HG02623 (cell line): ENCODE measurements around the gene MAP3K4.

Source experiments
- ATAC-seq: cut with Tn5 transposase; IDR thresholded peaks from one replicate; pipeline ENCODE4 v1.9.1; 2021; ENCODE audit warnings: moderate library complexity; ENCODE audit not compliant: unreplicated experiment

The MAP3K4 gene

DNA sequence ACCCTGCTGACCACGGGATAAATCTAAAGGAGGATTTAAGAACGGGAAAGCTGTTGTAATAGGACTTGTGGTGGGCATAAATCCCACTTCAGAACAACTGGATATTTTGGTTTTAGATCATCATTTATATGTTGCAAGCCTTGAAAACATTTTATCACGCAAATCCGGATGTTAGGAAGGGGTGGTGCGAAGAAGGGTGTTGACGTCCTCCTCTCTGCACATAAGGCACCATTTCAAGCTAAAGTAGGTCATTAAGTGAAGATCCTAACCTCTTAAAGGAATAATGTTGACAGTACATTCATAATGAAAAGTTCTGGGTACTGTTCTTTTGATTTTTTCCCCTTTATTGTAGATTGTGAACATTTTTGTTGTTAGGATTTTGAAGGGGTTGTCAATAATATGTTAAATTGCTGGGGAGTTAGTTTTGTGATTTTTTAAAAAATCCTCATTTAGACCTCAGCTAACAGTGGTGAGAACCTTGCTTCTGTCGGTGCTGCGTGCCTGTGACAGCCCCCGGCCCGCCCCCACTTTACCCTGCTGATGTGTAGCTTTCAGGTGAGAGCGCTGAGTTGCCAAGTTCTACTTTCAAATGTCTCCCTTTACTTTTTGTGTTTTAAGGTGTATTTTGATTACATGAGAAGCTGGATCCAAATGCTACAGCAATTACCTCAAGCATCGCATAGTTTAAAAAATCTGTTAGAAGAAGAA is 88.8 kb downstream of the MAP3K4 start:
- ATAC-seq = no peak

DNA sequence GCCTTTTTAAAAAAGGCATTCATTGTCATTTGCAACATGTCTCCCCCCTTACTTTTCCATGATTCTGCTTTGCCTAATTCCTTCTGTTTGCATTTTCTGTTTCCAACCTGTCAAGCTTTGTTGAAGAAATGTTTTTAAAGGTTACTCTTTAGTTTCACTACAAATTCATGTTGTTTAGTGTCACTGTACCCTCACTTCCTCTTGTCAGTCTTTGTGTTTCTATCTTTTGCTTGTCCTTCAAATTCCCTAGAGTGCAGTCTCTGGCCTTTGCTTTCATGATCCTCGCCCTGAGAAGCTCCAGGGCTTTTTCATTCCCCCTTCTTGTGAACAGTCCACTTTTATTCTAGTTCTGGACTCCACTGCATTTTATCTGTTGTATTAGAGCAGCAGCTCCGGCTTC is 90.6 kb downstream of the MAP3K4 start:
- no peak for ATAC-seq

DNA sequence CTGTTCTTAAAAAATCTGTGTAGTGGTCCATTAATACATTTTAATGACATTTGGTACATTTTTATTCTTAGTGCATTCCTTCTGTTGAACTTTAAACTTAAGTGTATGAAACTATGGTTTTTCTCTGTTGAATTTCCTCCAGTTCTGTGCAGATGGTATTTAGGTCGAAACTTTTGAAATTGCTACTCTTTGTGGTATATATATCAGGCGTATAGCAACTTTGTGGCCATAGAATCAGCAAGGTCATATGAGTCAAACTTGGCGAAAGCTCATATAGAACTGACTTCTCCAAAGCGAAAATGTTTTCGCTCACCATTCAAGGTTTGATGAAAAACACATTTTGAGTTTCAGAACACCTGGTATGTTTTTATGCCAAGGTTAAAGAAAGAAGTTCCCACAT is 93.7 kb downstream of the MAP3K4 start:
- ATAC-seq = no peak

DNA sequence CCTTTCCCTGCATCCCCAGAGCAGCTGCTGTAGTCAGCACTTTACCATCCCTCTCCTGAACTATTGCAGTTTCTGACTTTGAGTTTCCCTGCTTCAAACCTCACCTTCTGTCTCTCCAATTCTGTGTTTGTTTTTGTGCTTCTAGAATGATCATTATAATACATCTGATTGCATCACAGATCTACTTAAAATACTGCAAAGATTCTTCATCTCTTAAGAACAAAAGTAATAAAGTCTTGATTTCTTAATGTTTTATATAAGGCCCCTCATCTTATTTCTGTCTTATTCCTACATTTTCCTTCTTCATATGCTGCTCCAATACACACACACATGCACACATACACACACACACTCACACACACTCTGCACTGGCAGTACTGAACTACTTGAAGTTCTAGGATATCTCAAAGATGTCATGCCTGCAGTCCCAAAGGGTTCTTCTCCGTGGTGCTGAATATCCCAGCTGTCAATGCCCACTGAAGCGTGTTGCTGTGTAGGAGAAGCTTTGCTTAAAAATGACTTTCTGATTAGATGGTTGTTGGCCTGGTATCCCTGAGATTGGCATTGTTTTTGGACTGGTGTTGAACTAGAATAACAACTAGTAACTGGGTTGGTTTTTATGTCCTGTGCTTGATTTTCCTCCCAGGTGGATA is 97.2 kb downstream of the MAP3K4 start:
- ATAC-seq = no peak

DNA sequence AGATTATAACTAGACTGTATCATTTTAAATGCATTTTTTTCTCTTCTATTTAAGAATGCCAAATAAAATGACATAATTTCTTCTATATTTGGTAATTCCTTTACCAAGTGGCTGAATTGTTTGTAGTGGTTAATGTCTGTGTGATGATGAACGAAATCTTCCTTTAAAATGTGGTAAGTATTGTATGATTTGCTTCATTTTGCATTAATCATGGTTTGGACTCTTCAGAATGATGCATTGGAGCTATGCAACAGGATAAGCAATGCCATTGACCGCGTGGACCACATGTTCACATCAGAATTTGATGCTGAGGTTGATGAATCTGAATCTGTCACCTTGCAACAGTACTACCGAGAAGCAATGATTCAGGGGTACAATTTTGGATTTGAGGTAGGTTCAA is 99.6 kb downstream of the MAP3K4 start:
- no peak for ATAC-seq

DNA sequence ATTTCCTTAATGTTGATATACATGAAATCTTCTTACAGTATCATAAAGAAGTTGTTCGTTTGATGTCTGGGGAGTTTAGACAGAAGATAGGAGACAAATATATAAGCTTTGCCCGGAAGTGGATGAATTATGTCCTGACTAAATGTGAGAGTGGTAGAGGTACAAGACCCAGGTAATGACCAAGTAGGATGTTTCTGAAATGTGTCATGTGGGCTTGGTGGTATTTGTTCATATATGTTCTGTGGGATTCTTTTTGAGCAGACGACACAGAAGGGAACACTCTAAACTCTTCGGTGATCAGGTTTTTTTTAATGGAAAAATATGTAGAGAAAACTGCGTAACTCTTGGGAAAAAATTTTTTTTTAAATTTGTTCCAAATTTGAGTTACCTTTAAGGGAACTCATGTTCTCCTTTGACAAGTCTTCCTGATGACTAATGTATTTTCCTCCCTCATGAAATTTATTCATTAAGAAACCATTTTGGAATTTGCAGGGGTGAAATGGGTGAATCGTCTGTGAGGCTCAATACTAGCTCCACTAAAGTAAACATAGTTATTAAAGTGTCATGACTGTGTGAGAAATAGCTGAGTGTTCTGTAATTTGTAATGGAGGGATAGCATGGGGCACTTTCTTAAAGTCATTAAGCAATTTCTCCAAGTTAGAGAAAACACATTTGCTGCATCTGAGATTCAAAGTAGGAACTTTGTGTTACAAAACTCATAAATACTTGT is 100.6 kb downstream of the MAP3K4 start:
- ATAC-seq = no peak

DNA sequence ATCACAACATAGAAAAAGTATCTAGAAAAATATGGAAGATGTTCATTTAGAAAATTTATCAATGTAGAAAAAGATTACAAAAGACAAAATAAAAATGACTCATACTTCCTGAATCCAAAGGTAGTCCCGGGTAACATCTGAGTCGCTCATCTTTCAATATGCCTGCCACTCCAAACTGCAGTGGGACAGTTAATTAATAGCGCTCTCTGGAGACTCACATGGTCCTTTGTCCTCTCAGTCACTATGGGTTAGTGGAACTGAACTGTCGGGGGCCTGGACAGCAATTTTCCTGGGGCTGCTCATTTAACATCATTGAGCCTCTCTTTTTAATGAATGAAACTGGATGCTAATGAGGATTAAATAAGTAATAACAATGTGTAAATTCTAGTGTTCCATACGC is 103.4 kb downstream of the MAP3K4 start:
- ATAC-seq = no peak

DNA sequence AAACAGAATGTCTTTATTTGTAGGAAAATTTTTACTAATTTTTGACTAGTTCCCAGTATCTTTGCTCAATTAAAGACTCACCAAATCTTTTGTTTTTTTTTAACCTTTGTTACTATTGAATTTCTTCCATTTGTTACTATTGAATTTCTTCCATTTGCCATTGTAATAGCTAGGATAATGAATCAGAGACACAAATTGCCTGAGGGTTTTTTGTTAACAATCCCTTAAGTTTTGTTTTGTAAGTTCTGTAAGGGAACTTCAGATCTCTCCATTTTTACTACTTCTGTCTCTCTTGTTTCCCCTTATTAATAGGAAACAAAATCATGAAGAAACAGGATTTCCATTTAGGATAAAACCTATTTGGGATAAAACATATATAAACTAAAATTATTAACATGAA is 104.3 kb downstream of the MAP3K4 start:
- no peak for ATAC-seq

DNA sequence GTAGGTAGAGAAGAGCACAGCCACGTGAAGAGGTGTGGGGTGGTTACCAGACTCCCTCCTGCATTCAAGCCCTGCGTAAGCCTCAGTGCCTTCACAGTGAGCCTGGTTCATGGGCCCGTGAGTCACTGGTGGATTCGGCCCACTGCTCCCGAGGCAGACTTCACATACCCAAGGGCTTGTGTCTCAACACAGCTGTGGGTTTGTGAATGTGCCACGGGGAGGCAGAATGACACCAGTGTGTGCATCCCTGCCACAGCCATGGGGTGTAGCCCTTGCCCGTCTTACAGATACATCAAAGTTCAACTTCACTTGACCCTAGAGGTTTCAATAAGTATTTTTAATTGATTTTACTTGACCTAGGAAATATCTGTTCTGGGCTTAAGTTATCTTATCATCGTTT is 108.5 kb downstream of the MAP3K4 start:
- no peak for ATAC-seq

DNA sequence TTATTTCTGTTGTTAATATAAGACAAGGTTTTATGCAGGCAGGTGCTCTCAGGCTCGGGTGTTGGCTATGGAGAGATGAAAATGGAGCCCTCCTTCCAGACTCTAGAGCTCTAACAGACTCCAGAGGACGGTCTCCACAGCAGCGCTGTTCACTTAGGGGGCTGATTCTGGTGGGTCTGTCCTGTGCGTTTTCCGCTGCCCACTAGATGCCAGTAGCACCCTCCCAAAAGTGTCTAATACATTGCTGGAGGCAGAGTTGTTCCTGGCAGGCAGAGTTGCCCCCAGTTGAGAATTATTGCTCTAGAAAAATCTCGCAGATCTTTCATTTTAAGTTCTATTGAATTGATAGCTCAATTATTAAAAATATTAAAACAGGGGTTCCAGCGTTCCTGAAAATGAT is 109.9 kb downstream of the MAP3K4 start:
- ATAC-seq = no peak

DNA sequence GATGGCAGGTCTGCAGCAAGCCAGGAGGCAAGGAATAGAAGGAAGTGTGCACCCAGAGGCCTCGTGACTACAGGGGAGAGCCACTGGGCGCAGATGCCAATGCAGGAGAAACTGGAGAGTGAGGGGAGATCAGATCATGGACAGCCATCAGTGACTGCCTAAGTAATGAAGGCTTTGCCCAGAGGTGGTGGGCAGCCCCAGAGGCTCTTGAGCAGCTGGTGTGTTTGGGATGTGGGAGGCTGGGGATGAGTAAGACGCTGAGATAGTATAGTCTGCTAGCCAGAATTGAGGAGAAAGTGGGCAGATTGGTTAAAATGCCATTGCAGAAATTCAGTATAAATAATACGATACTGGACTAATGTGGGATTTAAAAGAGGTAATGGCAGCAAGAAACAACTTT is 111.9 kb downstream of the MAP3K4 start:
- no peak for ATAC-seq

DNA sequence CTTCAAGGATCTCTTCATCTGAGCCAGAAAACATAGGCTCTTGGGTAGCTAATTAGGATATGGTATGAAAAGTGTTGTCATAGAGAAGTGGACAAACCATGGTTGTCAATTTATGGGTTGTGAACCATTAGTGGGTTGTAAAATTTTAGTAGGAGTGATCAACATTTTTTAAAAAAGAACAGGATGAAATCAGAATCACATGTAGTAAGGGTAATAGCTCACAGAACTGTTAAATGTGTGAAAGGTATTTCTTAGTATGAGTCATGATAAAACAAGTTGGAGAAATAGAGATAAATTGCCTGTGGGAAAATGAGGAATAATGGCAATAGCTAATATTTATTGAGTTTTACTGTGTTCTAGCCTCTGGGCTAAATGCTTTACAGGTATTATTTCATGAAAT is 113.4 kb downstream of the MAP3K4 start:
- ATAC-seq = no peak

DNA sequence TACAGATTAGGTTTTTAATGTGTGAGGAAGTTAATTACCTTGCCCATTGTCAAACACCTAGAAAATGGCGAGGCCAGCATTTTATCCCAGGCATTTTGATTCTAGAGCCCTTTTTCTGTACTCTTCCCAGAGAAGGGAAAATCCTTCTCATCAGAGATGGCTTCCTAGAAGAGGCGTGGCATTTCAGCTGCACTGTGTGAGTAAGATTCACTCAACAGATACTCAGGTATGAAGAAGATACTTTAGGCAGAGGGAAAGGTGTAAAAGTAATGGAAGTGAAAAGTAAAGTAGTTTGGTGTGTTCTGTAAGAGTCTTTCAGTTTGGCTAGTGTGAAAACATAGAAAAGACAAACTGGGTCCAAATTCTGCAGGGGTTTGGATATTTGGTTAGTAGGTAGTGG is 113.8 kb downstream of the MAP3K4 start:
- no peak for ATAC-seq

DNA sequence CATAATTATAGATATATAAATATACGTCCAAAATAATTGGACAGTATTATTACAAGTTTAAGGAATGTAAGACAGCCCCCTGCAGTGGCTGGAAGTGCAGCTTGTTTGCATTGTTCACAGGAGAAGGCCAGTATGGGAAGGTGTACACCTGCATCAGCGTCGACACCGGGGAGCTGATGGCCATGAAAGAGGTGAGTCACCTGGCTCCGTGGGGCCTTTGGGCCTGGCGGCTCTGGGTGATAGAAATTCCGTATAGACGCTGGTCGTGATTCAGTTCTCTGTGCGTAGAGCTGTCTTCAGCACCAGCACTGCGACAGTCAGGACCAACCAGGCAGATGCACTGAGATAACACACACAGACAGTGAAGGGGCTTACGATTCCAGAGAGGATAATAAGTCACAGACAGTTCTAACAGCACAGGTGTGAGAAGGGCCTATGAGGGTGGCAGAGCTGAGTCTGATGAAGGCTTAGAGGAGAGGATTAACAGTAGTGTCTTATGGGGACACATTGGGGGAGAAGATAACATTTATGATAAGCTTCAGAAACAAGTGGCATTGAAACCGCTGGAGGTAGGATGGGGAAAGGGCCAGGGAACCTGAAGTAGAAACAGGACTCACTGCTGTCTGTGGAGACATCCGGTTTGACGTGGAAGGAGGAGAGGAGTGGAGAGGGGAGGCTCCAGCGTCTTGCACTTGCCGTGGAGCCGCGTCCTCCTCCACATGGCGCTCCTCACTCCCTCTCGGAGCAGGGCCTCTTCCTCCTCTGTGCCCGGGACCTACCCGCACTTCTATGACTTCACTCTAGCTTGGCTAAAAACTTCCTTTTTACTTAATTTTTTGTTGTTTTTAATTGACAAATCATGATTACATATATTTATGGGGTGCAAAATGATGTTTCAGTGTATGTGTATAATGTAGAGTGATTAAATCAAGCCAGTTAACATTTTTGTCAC is 116.5 kb downstream of the MAP3K4 start:
- no peak for ATAC-seq

DNA sequence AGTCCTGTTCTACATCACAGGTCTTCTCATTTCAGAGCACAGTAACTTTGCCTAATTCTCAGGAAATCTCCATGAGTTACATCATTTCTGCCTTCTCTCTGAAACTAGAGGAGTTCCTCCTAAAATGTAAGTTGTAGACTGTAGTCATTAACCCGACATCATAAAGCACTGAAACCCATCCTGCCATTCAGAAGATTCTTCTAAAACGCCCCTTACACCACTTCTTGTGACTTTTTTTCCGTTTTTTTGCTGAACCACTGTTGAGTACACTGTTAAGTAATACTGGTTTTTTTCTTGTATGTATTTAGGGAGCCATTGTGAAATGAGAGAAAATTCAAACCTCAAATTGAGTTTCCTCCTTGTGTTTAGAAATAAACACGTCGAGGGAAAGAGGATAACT is 117.3 kb downstream of the MAP3K4 start:
- no peak for ATAC-seq

DNA sequence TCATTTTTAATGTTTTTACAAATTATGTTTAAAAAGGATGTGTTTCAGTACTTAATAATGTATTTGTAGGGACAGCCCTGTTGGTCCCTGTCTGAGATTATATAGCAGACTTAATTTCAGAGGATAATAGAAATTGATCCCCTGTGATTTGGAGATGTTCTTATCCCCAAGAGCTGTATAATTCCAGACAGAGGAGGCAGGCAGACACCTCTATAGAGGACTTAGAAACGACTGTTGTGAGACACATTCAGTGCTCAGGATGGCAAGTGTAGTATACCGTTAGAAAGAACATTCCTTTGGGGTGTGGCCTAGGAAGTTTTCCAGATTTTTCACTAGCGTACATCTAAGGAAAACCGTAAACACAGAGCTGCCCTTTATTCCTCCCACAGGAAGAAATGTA is 117.8 kb downstream of the MAP3K4 start:
- ATAC-seq = no peak

DNA sequence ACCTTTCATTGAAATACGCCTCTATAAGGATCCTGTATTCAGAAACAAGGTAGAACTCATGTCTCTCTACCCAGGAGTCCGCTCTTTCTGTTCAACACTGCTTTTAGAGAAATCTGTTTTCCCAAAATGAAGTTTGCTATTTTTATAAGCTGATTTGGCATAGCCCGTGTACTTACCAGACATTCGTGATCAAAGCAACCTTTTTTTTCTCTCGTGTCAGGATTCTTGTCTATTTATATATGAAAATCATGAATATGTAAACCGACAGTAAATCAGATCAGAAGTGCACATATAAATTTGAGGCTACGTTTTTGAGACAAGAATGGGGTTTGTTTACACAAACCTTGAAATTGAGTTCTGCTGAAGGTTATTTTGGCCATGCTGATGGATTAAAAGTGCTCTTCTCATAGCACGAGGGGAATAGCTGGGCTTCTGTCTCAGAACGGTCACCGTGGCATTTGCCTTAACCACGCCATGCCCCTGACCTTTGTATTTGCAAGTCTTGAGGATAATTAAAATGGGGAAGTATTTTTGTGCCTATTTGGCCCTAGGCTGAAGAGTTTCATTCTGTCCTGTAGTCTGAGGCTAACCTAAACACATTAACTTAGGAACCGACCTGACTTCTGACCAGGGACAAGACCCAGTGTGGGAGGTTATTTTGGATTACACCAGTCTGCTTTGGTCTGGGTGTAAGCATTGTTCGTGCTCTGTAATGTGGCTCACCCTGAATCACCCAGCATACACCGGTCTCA is 118.6 kb downstream of the MAP3K4 start:
- ATAC-seq = no peak

DNA sequence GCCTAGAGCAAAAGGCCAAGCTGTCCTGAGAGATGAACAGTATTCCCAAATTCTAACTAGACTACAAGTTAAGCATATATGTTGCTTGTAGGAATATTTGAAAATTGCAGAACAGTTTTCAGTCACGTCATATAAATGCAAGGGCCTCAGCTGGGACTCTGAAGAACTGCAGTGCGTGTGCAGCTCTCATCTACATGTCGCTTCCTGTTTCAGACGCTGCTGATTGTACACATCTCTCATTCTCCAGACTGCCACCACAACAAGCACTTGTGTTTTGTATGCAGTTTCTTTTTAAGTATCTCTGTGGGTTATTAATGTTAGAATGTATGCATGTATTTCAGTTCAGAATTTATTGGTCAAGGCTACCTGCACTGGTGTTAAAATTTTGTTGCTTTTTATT is 119.7 kb downstream of the MAP3K4 start:
- ATAC-seq = no peak

DNA sequence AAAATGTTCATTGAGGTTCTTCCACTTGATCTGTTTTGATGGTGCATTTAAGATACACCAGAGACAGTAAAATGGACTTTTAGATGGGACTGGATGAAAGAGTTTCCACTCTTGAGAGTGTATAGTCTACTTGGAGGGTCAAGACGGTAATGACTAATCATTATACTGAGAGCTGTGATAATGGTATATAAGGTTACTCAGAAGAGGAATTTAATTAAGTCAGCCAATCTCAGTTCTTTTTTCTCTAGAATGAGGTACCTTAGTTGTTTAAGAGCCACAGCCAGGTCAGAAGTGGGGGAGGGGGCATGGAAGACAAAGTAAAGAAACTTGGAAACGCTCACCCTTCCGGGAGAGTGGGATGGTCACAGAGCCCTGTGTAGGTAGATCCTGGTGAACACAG is 123.9 kb downstream of the MAP3K4 start:
- ATAC-seq = no peak

DNA sequence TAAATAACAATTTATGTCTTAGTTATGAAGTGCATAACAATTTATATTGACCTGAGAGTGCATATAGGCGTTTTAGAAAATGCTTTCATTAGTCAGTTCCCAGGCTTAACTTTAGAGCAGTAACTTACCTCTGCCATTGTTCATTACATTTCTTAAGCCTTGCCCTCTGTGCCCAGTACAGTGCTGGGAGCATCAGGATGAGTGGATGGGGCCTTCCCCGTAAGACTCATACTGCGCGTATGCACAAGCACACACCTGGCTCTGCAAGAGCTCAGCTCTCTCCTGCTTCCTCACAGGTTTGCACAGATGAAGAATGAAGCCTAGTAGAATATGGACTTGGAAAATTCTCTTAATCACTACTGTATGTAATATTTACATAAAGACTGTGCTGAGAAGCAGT is 125.0 kb downstream of the MAP3K4 start:
- ATAC-seq = no peak
